Fibroblast of lung (primary cell): Measurements from ENCODE around the gene PID1. TPM values are rescaled to one million over a fixed set of nuclear protein-coding genes. Genes with fewer than 3 reads are reported as not detected.
A peak's percentile ranks its signal among the peaks of the same experiment; 100 is the strongest.

Experiments
- DNase-seq, 2 donors: peaks; one replicate each; pipeline versions ENCODE4 v3.0.0 to v3.0.0-alpha.2; 2010; ENCODE audit warnings: low read depth in 2 of 2
- H2AFZ ChIP-seq: 2 replicates; pipeline ENCODE4 v1.5.1; 2012; ENCODE audit warnings: low read length, control low read depth, inconsistent platforms
- H3K27ac ChIP-seq: 2 replicates; pipeline ENCODE4 v1.5.1; 2011; ENCODE audit warnings: low read length, control low read depth; ENCODE audit not compliant: insufficient read depth
- H3K27me3 ChIP-seq: 2 replicates; pipeline ENCODE4 v1.5.1; 2011; ENCODE audit warnings: mild to moderate bottlenecking, low read length; ENCODE audit not compliant: control insufficient read depth, insufficient read depth
- H3K36me3 ChIP-seq: 2 replicates; pipeline ENCODE4 v1.5.1; 2011; ENCODE audit warnings: low read length; ENCODE audit not compliant: control insufficient read depth, insufficient read depth
- H3K4me1 ChIP-seq: 2 replicates; pipeline ENCODE4 v1.5.1; 2011; ENCODE audit warnings: low read length; ENCODE audit not compliant: control insufficient read depth, insufficient read depth; ENCODE audit errors: extremely low read depth
- H3K4me2 ChIP-seq: 2 replicates; pipeline ENCODE4 v1.5.1; 2011; ENCODE audit warnings: low read length, control low read depth; ENCODE audit not compliant: insufficient read depth; ENCODE audit errors: extremely low read depth
- H3K4me3 ChIP-seq, 4 experiments: fragments of 200-600 bp in 1 of 4; sonication (generic) in 1 of 4; replicated peaks in 1 of 4; 2 replicates each; pipeline ENCODE4 v1.5.1; 2011 to 2016; ENCODE audit warnings: low read length in 4 of 4, low read depth in 3 of 4, mild to moderate bottlenecking in 3 of 4, control low read depth in 2 of 4, inconsistent platforms in 1 of 4, mixed read lengths in 1 of 4; ENCODE audit not compliant: insufficient read depth in 1 of 4; ENCODE audit errors: control extremely low read depth in 1 of 4
- H3K79me2 ChIP-seq: 2 replicates; pipeline ENCODE4 v1.5.1; 2012; ENCODE audit warnings: mild to moderate bottlenecking, low read length, inconsistent platforms; ENCODE audit not compliant: control insufficient read depth, insufficient read depth
- H3K9ac ChIP-seq: 2 replicates; pipeline ENCODE4 v1.5.1; 2011; ENCODE audit warnings: mild to moderate bottlenecking, low read length, control low read depth; ENCODE audit not compliant: insufficient read depth
- H3K9me3 ChIP-seq: 2 replicates; pipeline ENCODE4 v1.5.1; 2012; ENCODE audit warnings: low read depth, low read length; ENCODE audit not compliant: control insufficient read depth, insufficient read depth
- H4K20me1 ChIP-seq: 2 replicates; pipeline ENCODE4 v1.5.1; 2011; ENCODE audit warnings: low read length; ENCODE audit not compliant: control insufficient read depth, insufficient read depth; ENCODE audit errors: extremely low read depth
- CTCF ChIP-seq, 2 donors: IDR thresholded peaks in 1 of 2; conservative IDR thresholded peaks in 1 of 2; 1 replicate in 1 of 2; 2 replicates in 1 of 2; pipeline ENCODE4 v1.5.1; 2011 to 2012; ENCODE audit warnings: low read length in 2 of 2, control low read depth in 1 of 2, inconsistent platforms in 1 of 2, low read depth in 1 of 2, mild to moderate bottlenecking in 1 of 2
- EZH2 ChIP-seq: IDR thresholded peaks from 2 replicates; pipeline ENCODE4 v1.5.1; 2012; ENCODE audit warnings: low read length, control low read depth, mild to moderate bottlenecking; ENCODE audit errors: missing control alignments
- polyA minus RNA-seq: library from RNA; depleted of rRNA, polyadenylated mRNA; stranded (reverse); fragments of >200 nt; gene quantifications from 2 replicates; pipeline ENCODE4 v1.2.3, GENCODE V29; 2011; ENCODE audit warnings: low replicate concordance
- polyA plus RNA-seq, 2 donors: library from polyadenylated mRNA; depleted of rRNA in 1 of 2; stranded (reverse) in 1 of 2; unstranded in 1 of 2; fragments of >200 nt; gene quantifications; 2 replicates each; pipeline ENCODE4 v1.2.1, GENCODE V29; 2011 to 2012; ENCODE audit warnings: missing spikeins in 1 of 2
- total RNA-seq: library from RNA; depleted of rRNA; stranded (reverse); fragments of >200 nt; gene quantifications from 2 replicates; pipeline ENCODE4 v1.2.1, GENCODE V29; 2014

The PID1 gene, protein sequence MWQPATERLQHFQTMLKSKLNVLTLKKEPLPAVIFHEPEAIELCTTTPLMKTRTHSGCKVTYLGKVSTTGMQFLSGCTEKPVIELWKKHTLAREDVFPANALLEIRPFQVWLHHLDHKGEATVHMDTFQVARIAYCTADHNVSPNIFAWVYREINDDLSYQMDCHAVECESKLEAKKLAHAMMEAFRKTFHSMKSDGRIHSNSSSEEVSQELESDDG
- total RNA-seq (8.2 and 29.6 TPM in 2 replicates), polyA plus RNA-seq (15.7 and 49.0 TPM in 2 replicates), polyA minus RNA-seq (30.0 and 106 TPM in 2 replicates)
- 11.6 and 41.7 TPM in 2 replicates for polyA plus RNA-seq (2012)

- Histone ChIP-seq H2AFZ (peak within 1 kb of the TSS; percentile 63), H3K27ac (peak within 1 kb of the TSS; percentile 75), H3K4me3 (peak within 1 kb of the TSS; percentile 79 to 90 (median 82)), H3K36me3 (no peaks in the 10 kb centered on the region), H3K4me1 (no peaks in the 10 kb centered on the region), H3K79me2 (peaks cover 37% of the 10 kb centered on the region), H3K27me3 (no peaks in the 10 kb centered on the region), H3K9me3 (no peaks in the 10 kb centered on the region), H4K20me1 (no peaks in the 10 kb centered on the region), H3K4me2 (peak within 1 kb of the TSS; percentile 95), H3K9ac (peak within 1 kb of the TSS; percentile 74)
- peak; percentile 54 to 71 for DNase-seq
- TF ChIP-seq CTCF (conservative IDR thresholded peaks at IDR 0.05 in 1 of 2, IDR thresholded peaks at IDR 0.05 in 1 of 2; ENCODE audit: low read depth in 1 of 2, low read length in 2 of 2) (no peak), EZH2 (no peak)
Observed at GRCh38 chr2:229270551-229271410, at the start of gene PID1. PID1 (minus strand) TSS chr2:229271287; CDS start chr2:229271043, 244 bp downstream.

DNA sequence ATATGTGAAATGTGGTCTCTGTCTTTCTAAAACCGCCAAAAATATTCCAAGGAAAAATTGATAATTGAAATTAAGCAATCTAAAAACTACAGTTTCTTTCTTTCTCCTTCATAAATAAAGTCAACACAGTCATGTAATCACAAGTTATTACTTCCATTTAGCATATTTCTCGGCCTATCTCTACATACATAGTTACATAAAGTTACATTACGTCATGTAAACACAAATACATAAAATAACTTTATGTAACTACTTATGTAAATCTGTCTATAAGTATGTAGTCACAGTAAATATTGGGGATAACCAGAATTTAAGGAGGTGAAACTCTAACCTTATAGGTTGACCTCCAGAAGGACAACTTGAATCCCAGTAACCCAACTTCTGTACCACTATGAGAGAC is 48.5 kb upstream of the PID1 start:
- Histone ChIP-seq H3K79me2 (no peaks in the 10 kb centered on the region), H2AFZ (no peak overlapping the region), H3K4me3 (no peak overlapping the region), H3K4me1 (no peaks in the 10 kb centered on the region), H3K27me3 (no peaks in the 10 kb centered on the region), H3K27ac (no peak overlapping the region), H3K9ac (no peak overlapping the region), H4K20me1 (no peaks in the 10 kb centered on the region), H3K9me3 (no peaks in the 10 kb centered on the region), H3K36me3 (no peaks in the 10 kb centered on the region), H3K4me2 (no peak overlapping the region)
- no peak for TF ChIP-seq EZH2
- TF ChIP-seq CTCF (conservative IDR thresholded peaks at IDR 0.05 in 1 of 2, IDR thresholded peaks at IDR 0.05 in 1 of 2; ENCODE audit: low read depth in 1 of 2, low read length in 2 of 2), result no peak
- no peak for DNase-seq

DNA sequence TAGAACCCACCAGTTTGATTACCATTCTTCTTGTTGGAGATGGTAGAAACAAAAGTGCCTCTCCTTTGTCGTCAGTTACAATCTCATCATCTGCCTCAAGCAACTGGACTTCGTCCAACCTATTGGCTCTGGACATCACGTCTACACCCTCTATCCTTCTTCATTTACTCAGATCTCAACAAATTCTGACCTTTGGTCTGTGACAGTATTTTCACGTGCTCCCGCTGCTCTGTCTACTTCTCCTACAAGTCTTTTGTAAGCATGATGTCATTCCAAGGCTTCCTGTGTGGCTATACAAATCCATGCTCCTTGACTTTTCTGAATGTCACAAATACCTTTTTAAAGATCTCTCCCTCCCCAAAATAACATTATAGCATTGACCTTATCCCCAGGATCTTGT is 43.0 kb upstream of the PID1 start:
- H3K4me3 ChIP-seq, result no peak overlapping the region
- no peaks in the 10 kb centered on the region for H3K79me2 ChIP-seq
- no peak overlapping the region for H2AFZ ChIP-seq
- no peak overlapping the region for H3K4me2 ChIP-seq
- DNase-seq, result peak in 1 of 2 donors; percentile 13
- no peaks in the 10 kb centered on the region for H3K27me3 ChIP-seq
- no peaks in the 10 kb centered on the region for H3K9me3 ChIP-seq
- TF ChIP-seq CTCF (conservative IDR thresholded peaks at IDR 0.05 in 1 of 2, IDR thresholded peaks at IDR 0.05 in 1 of 2; ENCODE audit: low read depth in 1 of 2, low read length in 2 of 2) (no peak), EZH2 (no peak)
- no peaks in the 10 kb centered on the region for H3K4me1 ChIP-seq
- peak overlapping the region; percentile 64 for H3K27ac ChIP-seq
- no peaks in the 10 kb centered on the region for H4K20me1 ChIP-seq
- no peaks in the 10 kb centered on the region for H3K36me3 ChIP-seq
- no peak overlapping the region for H3K9ac ChIP-seq
